Activated CD8-positive, alpha-beta T cell treated with anti-CD3 and anti-CD28 coated beads, Interleukin-2, amount 10 ng/mL, durations not matched to agents 7 days and 5 days (primary cell): ENCODE measurements around the gene ARL4A. TPM values are rescaled to one million over a fixed set of nuclear protein-coding genes. Genes with fewer than 3 reads are reported as not detected.
"Not testable (repeated sequence)": the region's sequence is repeated elsewhere in the genome, so short reads cannot be mapped to it uniquely, and the experiment has no call there.

Experiments used
- ATAC-seq: fragments of 150-1000 bp; cut with Tn5 transposase; one replicate; pipeline ENCODE4 v1.10.0; 2021; ENCODE audit warnings: moderate library complexity
- CTCF ChIA-PET: fragments of 350-600 bp; sonication (Branson Sonifier 250); formaldehyde crosslinking; loops from one replicate; lab custom pipeline; 2021; ENCODE audit warnings: antibody characterized with exemption; lab: Charles Lee
- POLR2A ChIA-PET: fragments of 350-600 bp; sonication (Branson Sonifier 250); formaldehyde crosslinking; loops from one replicate; lab custom pipeline; 2021; ENCODE audit warnings: antibody characterized with exemption; lab: Charles Lee
- DNase-seq: peaks from one replicate; pipeline ENCODE4 v3.0.0-alpha.2; 2020
- H3K27ac Mint-ChIP-seq: one replicate; pipeline ENCODE4 v1.8.0; 2021; ENCODE audit warnings: mild to moderate bottlenecking, mixed read lengths
- H3K27me3 Mint-ChIP-seq: one replicate; pipeline ENCODE4 v1.8.0; 2021; ENCODE audit warnings: low read depth, mixed read lengths
- H3K36me3 Mint-ChIP-seq: one replicate; pipeline ENCODE4 v1.8.0; 2021; ENCODE audit warnings: low read depth, mixed read lengths
- H3K4me1 Mint-ChIP-seq: one replicate; pipeline ENCODE4 v1.8.0; 2021; ENCODE audit warnings: low read depth, mixed read lengths
- H3K4me3 Mint-ChIP-seq: one replicate; pipeline ENCODE4 v1.8.0; 2021; ENCODE audit warnings: mild to moderate bottlenecking, mixed read lengths
- H3K9me3 Mint-ChIP-seq: one replicate; pipeline ENCODE4 v1.8.0; 2022; ENCODE audit warnings: mixed read lengths; ENCODE audit not compliant: insufficient read depth
- total RNA-seq, 2 experiments: library from RNA; stranded (reverse); gene quantifications; one replicate each; pipeline ENCODE4 v1.2.3, GENCODE V29; 2021

The ARL4A gene, protein sequence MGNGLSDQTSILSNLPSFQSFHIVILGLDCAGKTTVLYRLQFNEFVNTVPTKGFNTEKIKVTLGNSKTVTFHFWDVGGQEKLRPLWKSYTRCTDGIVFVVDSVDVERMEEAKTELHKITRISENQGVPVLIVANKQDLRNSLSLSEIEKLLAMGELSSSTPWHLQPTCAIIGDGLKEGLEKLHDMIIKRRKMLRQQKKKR
- 10 to 100 TPM; 15.8 to 16.2 TPM for total RNA-seq

DNA sequence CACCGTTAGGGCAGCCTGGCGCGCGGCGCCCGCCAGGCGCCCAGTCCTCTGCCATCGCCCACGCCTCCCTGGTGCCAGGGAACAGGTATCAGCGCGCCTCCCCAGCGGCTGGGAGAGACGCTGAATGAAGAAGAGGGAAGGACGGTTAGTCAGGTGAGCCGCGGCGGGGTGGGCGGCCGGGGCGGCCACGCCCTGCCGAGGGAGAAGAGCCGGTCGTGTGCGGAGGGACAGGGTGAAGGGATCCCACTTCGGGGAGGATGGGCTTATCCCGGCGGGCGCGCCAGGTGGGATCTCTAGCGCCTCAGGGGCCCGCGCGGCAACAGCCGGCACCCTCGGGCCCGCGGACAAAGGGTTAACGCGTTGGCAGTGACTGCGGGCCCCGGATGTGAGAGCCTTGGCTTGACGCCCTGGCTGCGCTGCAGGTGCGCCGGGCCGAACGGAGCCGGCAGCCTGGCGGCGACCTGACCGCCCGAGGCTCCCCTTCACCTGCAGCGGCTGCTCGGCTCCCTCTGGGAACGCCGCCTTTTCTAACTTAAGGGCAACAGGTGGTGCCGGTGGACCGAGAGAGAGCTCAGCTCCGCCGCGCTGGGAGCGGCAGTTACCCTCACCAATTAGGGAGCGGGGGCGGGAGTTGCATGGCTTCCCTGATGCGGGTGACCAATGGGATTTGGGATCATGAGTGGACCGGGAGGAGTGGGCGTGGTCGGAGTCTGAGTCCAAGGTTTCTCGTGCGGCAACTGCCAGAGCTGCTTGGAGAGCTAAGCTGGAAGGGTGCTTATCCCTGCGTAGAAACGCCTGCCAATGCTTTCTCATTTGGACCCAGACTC, at the start of gene ARL4A:
Gene ARL4A (plus strand): TSS at position 743 of the 827 bp plus-strand sequence. CDS start 622 bp downstream, outside the sequence.
- CTCF ChIA-PET: interaction anchor here (0.8 to 5.0 kb wide), 28 partner anchors 9 to 1163 kb away, joined by 3 to 50 read pairs (median 4); no protein-coding TSS in a partner anchor
- POLR2A ChIA-PET: interaction anchor here (0.8 to 1.9 kb wide), 4 partner anchors 9 to 34 kb away, joined by 3 to 12 read pairs (median 6); no protein-coding TSS in a partner anchor
- Mint-ChIP-seq H3K36me3 (peaks cover 10% of the 10 kb centered on the region), H3K4me3 (peak within 1 kb of the TSS; percentile 97), H3K27me3 (no peaks in the 10 kb centered on the region), H3K4me1 (peaks cover 37% of the 10 kb centered on the region), H3K9me3 (no peaks in the 10 kb centered on the region), H3K27ac (peak within 1 kb of the TSS; percentile 97)
- ATAC-seq (peak; percentile 74), DNase-seq (peak; percentile 95)

DNA sequence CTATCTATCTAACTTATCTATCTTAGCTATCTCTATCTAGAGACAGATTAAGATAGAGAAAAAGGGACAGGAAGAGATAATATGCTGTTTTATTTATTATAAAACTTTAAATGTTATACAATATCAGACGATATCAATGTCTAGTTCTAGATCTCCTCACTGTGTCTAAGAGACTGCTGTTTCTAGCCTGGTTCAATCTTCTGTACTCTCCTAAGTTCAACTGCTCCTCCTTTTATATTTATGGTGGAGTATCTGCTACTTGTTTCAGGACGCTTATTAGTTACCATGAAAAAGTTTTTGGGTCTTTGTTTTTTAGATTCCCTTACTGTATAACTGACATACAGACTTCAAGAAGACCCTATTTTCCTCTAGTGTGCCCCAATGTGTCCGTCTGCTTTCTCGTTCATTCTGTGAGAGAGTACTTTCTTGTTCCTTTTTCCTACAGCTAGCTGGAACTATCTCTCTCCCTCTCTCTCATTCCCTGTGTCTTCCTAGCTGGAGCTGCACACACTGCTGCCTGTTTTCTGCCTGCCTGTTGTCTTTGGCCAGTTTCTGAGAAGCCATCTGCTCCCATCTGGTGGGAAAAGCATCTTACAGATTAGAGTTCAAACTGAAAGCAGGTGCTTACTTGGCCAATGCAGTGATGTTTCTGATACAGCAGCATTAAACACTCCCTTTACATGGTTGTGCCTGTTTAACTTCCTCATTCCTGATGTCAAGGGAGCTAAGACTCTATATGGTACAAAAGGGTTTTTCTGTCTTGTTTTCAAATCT, 49.4 kb upstream of the ARL4A start:
- H3K27ac Mint-ChIP-seq: no peak overlapping the region
- POLR2A ChIA-PET: no interaction called here
- no peaks in the 10 kb centered on the region for H3K36me3 Mint-ChIP-seq
- no peaks in the 10 kb centered on the region for H3K9me3 Mint-ChIP-seq
- DNase-seq (no peak), ATAC-seq (no peak)
- H3K4me1 Mint-ChIP-seq: peaks cover 7% of the 10 kb centered on the region
- H3K27me3 Mint-ChIP-seq: peaks cover 6% of the 10 kb centered on the region
- CTCF ChIA-PET: interaction anchor here (1.0 to 1.7 kb wide), 8 partner anchors 12 to 625 kb away, joined by 3 to 11 read pairs (median 4); partner anchors contain the start of gene ARL4A
- no peak overlapping the region for H3K4me3 Mint-ChIP-seq

DNA sequence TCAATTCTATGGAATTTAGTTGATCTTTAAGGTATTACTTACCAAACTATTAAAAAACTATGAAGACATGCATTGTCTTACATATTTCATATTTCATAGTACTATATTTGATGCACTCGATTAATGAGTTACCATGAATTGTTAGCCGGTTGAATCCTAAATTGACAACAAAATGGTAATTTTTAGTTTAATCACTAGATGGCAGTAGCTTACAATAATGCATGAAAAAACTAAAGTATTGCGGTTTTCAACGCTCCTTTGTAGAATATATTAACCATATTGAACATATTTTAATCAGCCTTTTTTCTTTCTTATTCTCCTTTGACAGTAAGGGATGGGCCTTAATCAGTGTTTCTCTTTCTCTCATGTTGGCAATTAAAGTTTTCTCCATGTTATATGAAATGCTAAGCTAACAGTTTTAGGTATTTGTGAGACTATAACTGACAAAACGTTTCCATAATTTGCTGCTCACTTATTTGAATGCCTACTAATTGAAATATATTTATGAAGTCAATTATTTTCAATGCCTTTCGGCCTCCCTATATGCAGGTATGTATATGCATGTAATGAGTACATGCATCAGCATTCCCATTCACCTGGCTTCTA, 48.5 kb upstream of the ARL4A start:
- no peaks in the 10 kb centered on the region for H3K9me3 Mint-ChIP-seq
- ATAC-seq: no peak
- ChIA-PET CTCF (interaction anchor here (0.6 to 1.7 kb wide), 9 partner anchors 13 to 624 kb away, joined by 3 to 11 read pairs (median 4); partner anchors contain the start of gene ARL4A), POLR2A (no interaction called here)
- no peak overlapping the region for H3K27ac Mint-ChIP-seq
- H3K4me3 Mint-ChIP-seq: no peak overlapping the region
- peaks cover 4% of the 10 kb centered on the region for H3K27me3 Mint-ChIP-seq
- no peak for DNase-seq
- H3K4me1 Mint-ChIP-seq: peaks cover 4% of the 10 kb centered on the region
- H3K36me3 Mint-ChIP-seq: no peaks in the 10 kb centered on the region

DNA sequence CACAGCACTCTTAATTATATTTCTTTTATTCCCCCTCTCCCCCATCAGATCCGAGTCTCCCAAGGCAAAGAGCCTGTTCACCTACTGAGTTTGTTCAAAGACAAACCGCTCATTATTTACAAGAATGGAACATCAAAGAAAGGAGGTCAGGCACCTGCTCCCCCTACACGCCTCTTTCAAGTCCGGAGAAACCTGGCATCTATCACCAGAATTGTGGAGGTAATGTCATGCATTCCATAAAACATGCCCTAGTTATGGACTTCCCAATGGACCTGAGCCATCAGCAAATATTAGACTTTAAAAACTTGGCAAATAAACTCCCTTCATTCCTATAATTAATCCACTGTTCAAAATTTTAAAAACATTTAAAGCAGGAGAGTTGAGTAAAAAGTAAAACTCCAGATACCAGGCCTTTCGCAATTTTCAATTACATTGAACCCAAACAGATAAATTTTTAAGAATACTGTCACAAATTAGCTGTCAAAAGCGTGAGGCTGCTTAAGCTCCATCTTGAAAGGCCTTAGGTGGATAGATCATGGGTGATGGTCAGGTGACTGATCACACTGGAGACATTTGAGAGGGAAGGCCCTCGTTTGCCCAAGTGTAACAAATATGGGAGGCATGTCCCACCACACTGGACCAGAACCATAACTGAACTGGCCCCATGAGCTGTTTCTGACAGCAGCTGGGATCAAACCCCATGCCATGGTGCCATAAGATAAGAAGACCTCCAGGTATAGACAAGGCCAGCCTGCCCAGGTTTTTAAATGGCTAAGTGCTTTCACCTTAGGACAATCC, 46.9 kb upstream of the ARL4A start:
- no peak for ATAC-seq
- CTCF ChIA-PET: interaction anchor here (1.2 kb wide), 1 partner anchor 46 kb away, joined by 4 read pairs; no protein-coding TSS in a partner anchor

DNA sequence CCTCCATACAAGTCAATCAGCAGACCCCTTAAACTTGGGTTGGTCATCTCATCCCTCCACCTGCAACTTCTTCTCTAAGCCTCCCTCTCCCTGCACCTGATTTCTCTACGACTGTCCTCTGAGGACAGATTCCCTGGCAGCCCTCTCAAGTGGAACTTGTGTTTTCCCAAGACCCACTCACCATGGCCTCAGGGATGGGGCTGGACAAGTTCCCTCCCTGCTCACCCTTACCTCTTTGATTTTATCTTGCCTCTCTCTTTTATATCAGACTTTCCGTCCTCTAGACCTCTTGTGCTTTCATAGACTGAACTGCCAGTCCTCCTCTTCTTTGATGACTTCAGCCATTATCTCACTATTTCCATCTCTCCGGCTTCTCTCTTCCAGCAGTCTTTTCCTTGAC, 46.2 kb upstream of the ARL4A start:
- Mint-ChIP-seq H3K4me1 (no peaks in the 10 kb centered on the region), H3K27me3 (peaks cover 4% of the 10 kb centered on the region), H3K9me3 (no peaks in the 10 kb centered on the region), H3K27ac (no peak overlapping the region), H3K36me3 (no peaks in the 10 kb centered on the region), H3K4me3 (no peak overlapping the region)
- ATAC-seq (no peak), DNase-seq (no peak)
- ChIA-PET POLR2A (no interaction called here), CTCF (interaction anchor here (1.2 kb wide), 1 partner anchor 45 kb away, joined by 4 read pairs; no protein-coding TSS in a partner anchor)

More for the DNA sequence above, 46.9 kb upstream of the ARL4A start:
- Mint-ChIP-seq H3K9me3 (no peaks in the 10 kb centered on the region), H3K4me3 (no peak overlapping the region), H3K36me3 (no peaks in the 10 kb centered on the region), H3K27ac (no peak overlapping the region), H3K4me1 (peaks cover 3% of the 10 kb centered on the region), H3K27me3 (peaks cover 4% of the 10 kb centered on the region)
- POLR2A ChIA-PET: no interaction called here
- no peak for DNase-seq

DNA sequence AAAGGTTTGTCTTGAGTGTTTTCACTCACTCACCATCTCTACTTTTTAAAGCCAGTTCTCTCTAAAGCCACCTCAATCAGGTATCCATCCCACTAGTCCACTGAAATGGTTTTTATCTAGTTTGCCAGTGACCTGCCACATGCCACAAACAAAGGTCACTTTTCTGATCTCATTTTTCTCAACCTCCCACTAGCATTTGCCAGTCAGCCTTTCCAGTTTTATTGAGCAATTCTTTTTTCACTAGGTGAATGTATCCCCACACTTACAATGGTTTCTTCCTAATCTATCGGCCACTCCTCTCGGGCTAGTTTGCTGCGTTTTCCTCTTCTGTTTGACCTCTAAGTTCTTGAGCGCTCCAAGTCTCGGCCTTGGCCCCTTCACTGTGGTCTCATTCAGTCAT, 44.9 kb upstream of the ARL4A start:
- Mint-ChIP-seq H3K9me3 (no peaks in the 10 kb centered on the region), H3K4me1 (no peaks in the 10 kb centered on the region), H3K27me3 (peaks cover 1% of the 10 kb centered on the region), H3K4me3 (no peak overlapping the region), H3K27ac (no peak overlapping the region), H3K36me3 (no peaks in the 10 kb centered on the region)
- DNase-seq (no peak), ATAC-seq (no peak)
- ChIA-PET POLR2A (no interaction called here), CTCF (no interaction called here)

DNA sequence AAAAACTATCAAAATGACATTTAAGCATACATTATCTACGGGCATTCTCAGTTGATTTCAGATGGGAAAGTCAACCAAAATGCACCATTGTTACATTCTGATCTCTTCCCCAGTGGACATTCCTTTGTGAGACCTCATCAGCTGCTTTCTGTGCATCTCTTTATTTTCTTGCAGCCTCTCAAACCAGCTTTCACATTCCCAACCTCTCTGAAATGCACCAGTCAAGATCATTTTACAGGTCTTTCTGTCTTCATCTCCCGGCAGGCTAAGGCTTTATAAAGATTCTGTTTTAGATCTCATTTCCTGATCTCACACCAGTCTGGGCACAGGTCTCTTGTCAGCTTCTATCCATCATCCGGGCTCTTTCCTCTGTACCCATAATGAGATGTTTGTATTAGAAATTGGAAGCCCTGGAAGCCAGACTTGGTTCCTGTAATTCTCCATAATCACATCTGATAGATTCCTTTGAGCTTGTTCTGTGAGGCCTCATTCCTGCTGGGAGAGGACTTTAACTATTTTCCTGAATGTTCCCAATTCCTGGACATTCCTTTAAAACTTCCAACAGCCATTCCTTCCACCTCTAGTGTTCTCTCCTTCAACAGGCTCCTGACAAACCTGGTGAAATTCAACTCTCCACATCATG, 44.3 kb upstream of the ARL4A start:
- no peak for DNase-seq
- ChIA-PET POLR2A (no interaction called here), CTCF (no interaction called here)
- no peaks in the 10 kb centered on the region for H3K4me1 Mint-ChIP-seq
- H3K9me3 Mint-ChIP-seq: no peaks in the 10 kb centered on the region
- no peak for ATAC-seq
- H3K4me3 Mint-ChIP-seq: no peak overlapping the region
- H3K27me3 Mint-ChIP-seq: peaks cover 1% of the 10 kb centered on the region
- no peak overlapping the region for H3K27ac Mint-ChIP-seq
- H3K36me3 Mint-ChIP-seq: no peaks in the 10 kb centered on the region

DNA sequence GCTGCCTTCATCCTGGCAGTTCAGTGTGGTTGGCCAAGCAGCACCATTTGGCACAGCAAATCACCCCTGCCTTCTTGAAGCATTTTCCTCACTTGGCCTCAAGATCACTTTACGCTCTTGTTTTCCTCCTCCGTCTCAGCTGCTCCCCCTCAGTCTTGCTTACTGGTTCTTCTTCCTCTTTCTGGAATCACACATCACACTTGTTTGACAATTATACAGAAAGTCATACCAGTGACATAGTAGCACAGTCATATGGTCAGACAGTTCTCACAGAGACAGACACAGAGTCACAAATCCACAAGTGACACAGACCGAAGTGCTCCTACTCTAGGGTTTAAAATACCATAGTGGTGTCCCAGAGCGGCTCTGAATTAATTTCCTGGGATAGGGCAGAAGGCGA, 43.8 kb upstream of the ARL4A start:
- CTCF ChIA-PET: no interaction called here
- H3K9me3 Mint-ChIP-seq: no peaks in the 10 kb centered on the region
- DNase-seq (no peak), ATAC-seq (no peak)
- no peak overlapping the region for H3K27ac Mint-ChIP-seq
- peaks cover 1% of the 10 kb centered on the region for H3K27me3 Mint-ChIP-seq
- H3K4me3 Mint-ChIP-seq: no peak overlapping the region
- no peaks in the 10 kb centered on the region for H3K4me1 Mint-ChIP-seq
- POLR2A ChIA-PET: no interaction called here
- H3K36me3 Mint-ChIP-seq: no peaks in the 10 kb centered on the region

DNA sequence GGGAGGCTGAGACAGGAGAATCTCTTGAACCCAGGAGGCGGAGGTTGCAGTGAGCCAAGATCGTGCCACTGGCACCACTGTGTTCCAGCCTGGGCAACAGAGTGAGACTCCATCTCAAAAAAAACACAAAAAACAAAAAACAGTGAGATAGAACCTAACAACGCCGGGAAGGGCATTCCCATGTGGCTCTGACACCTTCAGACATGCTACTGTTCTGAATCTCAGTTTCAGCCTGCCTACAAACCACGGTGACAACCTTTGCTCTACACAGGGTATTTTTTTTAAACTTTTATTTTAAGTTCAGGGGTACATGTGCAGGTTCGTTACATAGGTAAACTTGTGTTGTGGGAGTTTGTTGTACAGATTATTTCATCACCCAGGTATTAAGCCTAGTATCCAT, 42.2 kb upstream of the ARL4A start:
- CTCF ChIA-PET, H3K4me1 Mint-ChIP-seq, POLR2A ChIA-PET, H3K4me3 Mint-ChIP-seq, ATAC-seq, H3K27ac Mint-ChIP-seq, H3K36me3 Mint-ChIP-seq, DNase-seq, H3K27me3 Mint-ChIP-seq, H3K9me3 Mint-ChIP-seq: not testable (repeated sequence)

DNA sequence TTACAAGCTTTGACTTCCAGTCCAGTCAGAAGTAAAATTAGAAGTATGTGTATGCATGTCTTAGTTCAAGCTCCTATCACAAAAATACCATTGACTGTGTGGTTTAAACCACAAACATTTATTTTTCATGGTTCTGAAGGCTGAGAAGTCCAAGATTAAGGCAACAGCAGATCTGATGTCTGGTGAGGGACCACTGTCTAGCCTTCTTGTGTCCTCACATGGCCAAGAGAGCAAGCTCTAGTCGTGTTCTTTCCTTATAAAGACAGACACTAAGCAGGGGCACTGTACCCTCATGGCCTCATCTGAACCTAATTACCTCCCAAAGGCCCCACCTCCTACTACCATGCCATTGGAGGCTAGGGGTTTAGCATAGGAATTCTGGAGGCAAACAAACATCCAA, 41.3 kb upstream of the ARL4A start:
- H3K4me1 Mint-ChIP-seq: no peaks in the 10 kb centered on the region
- no peaks in the 10 kb centered on the region for H3K36me3 Mint-ChIP-seq
- POLR2A ChIA-PET: no interaction called here
- H3K27me3 Mint-ChIP-seq: peaks cover 1% of the 10 kb centered on the region
- DNase-seq: no peak
- ATAC-seq: no peak
- CTCF ChIA-PET: no interaction called here
- no peaks in the 10 kb centered on the region for H3K9me3 Mint-ChIP-seq
- no peak overlapping the region for H3K27ac Mint-ChIP-seq
- H3K4me3 Mint-ChIP-seq: no peak overlapping the region
